Duodenal mucosa (tissue), 2 donors: ENCODE results near the gene ATG14.

ENCODE experiments used
- H3K27ac ChIP-seq: one replicate; pipeline ENCODE4 v1.7.0; 2013; ENCODE audit warnings: low read depth, low read length
- H3K27me3 ChIP-seq, 2 donors: one replicate each; pipeline ENCODE4 v1.7.0; 2013; ENCODE audit warnings: low read length in 2 of 2, control low read depth in 1 of 2; ENCODE audit not compliant: insufficient read depth in 2 of 2, control insufficient read depth in 1 of 2
- H3K36me3 ChIP-seq, 2 donors: one replicate each; pipeline ENCODE4 v1.7.0; 2013; ENCODE audit warnings: low read length in 2 of 2, control low read depth in 1 of 2; ENCODE audit not compliant: insufficient read depth in 2 of 2, control insufficient read depth in 1 of 2
- H3K4me1 ChIP-seq, 2 donors: one replicate each; pipeline ENCODE4 v1.7.0; 2013; ENCODE audit warnings: low read length in 2 of 2, control low read depth in 1 of 2; ENCODE audit not compliant: insufficient read depth in 2 of 2, control insufficient read depth in 1 of 2
- H3K4me3 ChIP-seq, 2 donors: one replicate each; pipeline ENCODE4 v1.7.0; 2013; ENCODE audit warnings: low read length in 2 of 2, low read depth in 1 of 2
- H3K9ac ChIP-seq, 2 donors: one replicate each; pipeline ENCODE4 v1.7.0; 2013; ENCODE audit warnings: low read length in 2 of 2, low read depth in 1 of 2
- H3K9me3 ChIP-seq, 2 donors: one replicate each; pipeline ENCODE4 v1.7.0; 2013; ENCODE audit warnings: low read length in 2 of 2, control low read depth in 1 of 2; ENCODE audit not compliant: control insufficient read depth in 1 of 2

ATG14 gene

DNA sequence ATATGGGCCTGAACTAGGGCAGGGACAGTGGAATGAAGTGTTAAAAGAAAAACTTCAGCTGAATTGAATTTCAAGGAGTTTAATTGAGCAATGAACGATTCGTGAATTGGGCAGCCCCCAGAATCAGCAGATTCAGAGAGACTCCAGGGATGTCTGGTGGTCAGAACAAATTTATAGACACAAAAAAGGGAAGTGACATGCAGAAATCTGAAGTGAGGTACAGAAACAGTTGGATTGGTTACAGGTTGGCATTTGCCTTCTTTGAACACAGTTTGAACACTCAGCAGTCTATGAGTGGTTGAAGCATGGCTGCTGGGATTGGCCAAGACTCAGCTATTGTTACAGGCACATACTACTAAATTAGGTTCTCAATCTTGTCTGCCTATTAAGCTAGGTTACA is 38.5 kb upstream of the ATG14 start:
- Histone ChIP-seq H3K9ac (no peak overlapping the region), H3K4me3 (no peak overlapping the region), H3K27me3 (no peaks in the 10 kb centered on the region), H3K27ac (no peak overlapping the region), H3K4me1 (peaks cover 16 to 27% of the 10 kb centered on the region in 2 donors), H3K9me3 (no peaks in the 10 kb centered on the region), H3K36me3 (no peaks in the 10 kb centered on the region)

DNA sequence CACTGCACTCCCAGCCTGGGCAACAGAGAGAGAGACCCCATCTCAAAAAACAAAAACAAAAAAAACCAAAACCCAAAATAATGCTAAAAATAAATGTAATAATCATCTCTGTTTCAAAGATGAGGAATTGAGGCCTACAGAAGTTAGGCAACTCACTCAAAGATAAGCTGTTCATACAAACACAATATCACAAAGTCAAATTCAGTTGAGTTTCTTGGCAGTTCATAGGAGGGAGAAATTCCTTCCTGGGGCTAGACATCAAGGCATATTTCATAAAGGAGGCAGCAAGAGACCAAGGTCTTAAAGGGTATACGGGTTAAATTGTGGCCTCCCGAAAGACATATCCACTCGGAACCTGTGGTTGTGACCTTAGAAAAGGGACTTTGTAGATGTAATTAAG is 37.5 kb upstream of the ATG14 start:
- Histone ChIP-seq H3K9ac (no peak overlapping the region), H3K27ac (no peak overlapping the region), H3K4me3 (no peak overlapping the region)

DNA sequence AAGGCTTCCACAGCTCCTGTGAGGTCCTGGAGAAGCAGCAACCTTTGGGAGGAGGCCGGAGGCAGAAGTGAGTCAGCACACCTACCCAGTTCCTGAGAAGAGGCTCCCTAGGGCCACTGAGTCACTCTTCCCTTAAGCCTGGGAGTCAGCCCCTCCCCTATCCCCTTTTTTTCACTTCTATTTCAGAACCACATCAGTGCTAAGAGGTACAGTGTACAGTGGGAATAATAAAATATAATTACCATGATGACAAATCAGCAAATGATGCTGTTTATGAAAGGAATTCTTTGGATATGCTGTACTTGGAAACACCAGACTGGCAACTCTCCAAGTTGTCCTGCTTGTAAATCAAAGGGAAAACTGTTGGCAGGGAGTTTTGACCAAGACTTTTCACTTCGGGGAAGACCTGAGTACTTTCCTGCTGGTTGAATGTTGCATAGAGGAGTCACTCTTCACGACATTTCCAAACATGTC is 36.5 kb upstream of the ATG14 start:
- no peaks in the 10 kb centered on the region for H3K9me3 ChIP-seq
- peaks cover 0 to 13% of the 10 kb centered on the region in 2 donors for H3K4me1 ChIP-seq
- no peak overlapping the region for H3K9ac ChIP-seq
- no peaks in the 10 kb centered on the region for H3K27me3 ChIP-seq
- no peak overlapping the region for H3K27ac ChIP-seq
- H3K4me3 ChIP-seq = no peak overlapping the region
- no peaks in the 10 kb centered on the region for H3K36me3 ChIP-seq

More for the DNA sequence above, 37.5 kb upstream of the ATG14 start:
- Histone ChIP-seq H3K36me3 (no peaks in the 10 kb centered on the region), H3K27me3 (no peaks in the 10 kb centered on the region), H3K9me3 (no peaks in the 10 kb centered on the region), H3K4me1 (peaks cover 6 to 19% of the 10 kb centered on the region in 2 donors)

DNA sequence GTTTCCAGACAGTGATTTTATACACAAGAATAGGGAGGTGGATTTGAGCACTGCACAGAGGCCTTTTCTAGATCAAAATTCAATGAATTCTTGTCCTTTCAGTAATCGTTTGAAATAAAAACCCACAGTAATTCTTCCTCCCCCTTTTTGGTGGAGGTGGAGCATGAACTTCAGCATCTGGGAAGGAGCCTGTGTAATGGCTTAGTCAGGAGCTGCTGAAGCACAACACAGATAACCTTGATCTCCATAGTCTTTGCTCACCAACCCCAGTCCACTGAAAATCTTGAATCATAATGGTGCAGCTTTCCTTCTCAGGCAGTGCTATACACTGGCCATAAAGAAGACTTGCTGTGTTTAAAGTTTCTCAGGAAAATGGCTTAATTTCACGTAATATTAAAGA is 35.2 kb upstream of the ATG14 start:
- no peak overlapping the region for H3K27ac ChIP-seq
- peaks cover 0 to 10% of the 10 kb centered on the region in 2 donors for H3K4me1 ChIP-seq
- H3K27me3 ChIP-seq = no peaks in the 10 kb centered on the region
- no peak overlapping the region for H3K9ac ChIP-seq
- H3K36me3 ChIP-seq = no peaks in the 10 kb centered on the region
- no peaks in the 10 kb centered on the region for H3K9me3 ChIP-seq
- no peak overlapping the region for H3K4me3 ChIP-seq

DNA sequence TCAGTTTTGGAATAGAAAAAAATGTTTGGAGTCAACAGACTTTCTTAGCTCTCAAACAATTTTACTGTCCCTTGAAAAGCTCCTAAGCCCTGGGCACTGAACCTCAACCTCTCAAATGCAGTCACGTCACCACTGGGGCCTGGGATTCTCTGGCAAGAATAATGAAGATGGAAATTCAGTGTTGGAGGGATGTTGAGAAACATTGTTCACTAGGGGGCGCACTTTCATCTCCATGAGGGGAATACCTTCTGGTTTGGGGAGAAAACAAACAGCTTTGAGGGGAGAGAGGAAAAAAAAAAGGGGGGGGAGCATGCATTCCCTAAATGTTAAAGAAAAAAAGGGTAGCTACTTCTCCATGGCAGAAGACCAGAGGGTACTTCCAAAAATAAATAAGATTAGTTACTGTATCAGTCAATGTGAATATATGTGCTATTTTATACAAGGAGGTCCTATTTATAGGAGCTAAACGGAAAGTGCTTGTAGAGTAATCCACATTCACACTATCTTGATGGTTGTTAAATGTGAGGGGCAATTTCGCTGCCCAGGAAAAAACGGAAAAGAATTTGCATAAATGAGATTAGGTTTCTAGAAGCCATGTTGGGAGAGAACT is 34.6 kb upstream of the ATG14 start:
- peaks cover 0 to 4% of the 10 kb centered on the region in 2 donors for H3K4me1 ChIP-seq
- no peaks in the 10 kb centered on the region for H3K36me3 ChIP-seq
- no peaks in the 10 kb centered on the region for H3K9me3 ChIP-seq
- no peak overlapping the region for H3K27ac ChIP-seq
- no peak overlapping the region for H3K4me3 ChIP-seq
- H3K9ac ChIP-seq = no peak overlapping the region
- H3K27me3 ChIP-seq = no peaks in the 10 kb centered on the region

DNA sequence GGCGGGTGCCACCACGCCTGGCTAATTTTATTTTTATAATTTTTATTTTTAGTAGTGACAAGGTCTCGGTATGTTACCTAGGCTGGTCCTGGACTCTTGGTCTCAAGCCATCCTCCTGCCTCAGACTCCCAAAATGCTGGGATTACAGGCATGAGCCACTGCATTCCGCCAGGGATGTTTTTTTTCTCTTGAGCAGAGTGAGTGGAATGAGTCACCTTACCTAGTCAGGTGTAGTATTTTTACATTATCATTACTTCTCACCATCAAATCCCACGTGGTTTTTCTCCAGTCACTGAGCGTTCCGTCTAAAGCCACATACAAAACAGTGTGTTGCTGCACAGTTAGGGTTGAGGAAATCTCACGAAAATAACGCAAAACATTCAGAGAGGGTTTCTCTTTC is 29.7 kb upstream of the ATG14 start:
- H3K4me3 ChIP-seq = no peak overlapping the region
- peaks cover 0 to 2% of the 10 kb centered on the region in 2 donors for H3K4me1 ChIP-seq
- no peaks in the 10 kb centered on the region for H3K36me3 ChIP-seq
- H3K27me3 ChIP-seq = no peaks in the 10 kb centered on the region
- no peaks in the 10 kb centered on the region for H3K9me3 ChIP-seq
- H3K27ac ChIP-seq = no peak overlapping the region
- H3K9ac ChIP-seq = no peak overlapping the region

DNA sequence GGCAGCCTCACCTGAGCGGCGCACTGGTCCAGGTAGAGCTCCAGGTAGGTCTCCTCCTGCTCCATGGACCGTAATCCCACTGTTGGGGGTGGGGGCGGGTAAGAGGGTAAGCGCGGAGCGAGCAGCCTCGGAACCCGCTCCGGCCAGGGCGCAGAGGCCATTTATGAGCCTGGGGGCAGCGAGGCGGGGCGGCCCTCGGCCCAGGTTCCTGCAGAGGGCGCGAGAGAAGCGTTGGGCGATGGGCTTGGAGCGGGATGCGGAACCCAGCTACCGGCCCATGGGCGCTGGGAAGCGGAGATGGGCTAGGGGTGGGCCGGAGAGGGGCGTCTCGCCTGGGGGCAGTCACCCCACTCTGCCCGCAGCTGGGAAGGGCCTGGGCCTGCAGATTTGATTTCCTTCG is 28.8 kb upstream of the ATG14 start, which contains the start of gene TBPL2:
TBPL2 (minus strand) TSS at position 232 of the 400 bp plus-strand sequence; CDS start at position 65, 167 bp downstream.
- Histone ChIP-seq H3K36me3 (no peaks in the 10 kb centered on the region), H3K4me3 (no peak within 1 kb of the TSS), H3K9me3 (no peaks in the 10 kb centered on the region), H3K9ac (no peak within 1 kb of the TSS), H3K27ac (no peak within 1 kb of the TSS), H3K27me3 (no peaks in the 10 kb centered on the region), H3K4me1 (peaks cover 0 to 5% of the 10 kb centered on the region in 2 donors)

DNA sequence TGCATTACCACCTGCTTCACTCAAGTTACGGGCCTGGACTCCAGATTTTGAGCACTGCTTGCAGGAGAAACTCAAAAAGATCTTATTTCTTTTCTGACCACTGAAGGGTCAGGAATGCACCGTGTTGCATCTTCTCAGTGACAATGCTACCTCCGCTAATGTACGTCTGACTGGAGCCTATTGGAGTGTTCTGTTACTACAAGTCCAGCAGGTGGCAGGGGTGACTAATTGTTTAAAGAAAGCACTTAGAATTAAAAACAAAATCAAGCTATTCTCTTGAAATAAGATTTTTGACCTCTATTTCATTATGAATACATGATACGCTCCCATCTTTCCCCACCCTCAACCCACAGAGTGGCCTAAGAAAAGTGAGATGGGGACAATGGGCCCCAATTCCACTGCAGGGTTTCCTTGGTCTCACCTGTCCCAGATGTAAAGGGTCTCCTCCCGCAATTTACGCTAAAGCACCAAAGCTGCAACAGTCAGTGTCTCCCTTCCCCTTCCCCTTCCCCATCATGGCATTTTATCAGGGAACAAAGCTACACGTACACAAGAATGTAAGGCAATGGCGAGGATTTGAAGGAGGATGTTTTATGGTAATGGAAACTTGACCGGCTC is 26.5 kb upstream of the ATG14 start:
- H3K9ac ChIP-seq = no peak overlapping the region
- H3K9me3 ChIP-seq = no peaks in the 10 kb centered on the region
- no peak overlapping the region for H3K27ac ChIP-seq
- H3K4me3 ChIP-seq = no peak overlapping the region
- no peaks in the 10 kb centered on the region for H3K36me3 ChIP-seq
- peaks cover 0 to 11% of the 10 kb centered on the region in 2 donors for H3K4me1 ChIP-seq
- no peaks in the 10 kb centered on the region for H3K27me3 ChIP-seq

DNA sequence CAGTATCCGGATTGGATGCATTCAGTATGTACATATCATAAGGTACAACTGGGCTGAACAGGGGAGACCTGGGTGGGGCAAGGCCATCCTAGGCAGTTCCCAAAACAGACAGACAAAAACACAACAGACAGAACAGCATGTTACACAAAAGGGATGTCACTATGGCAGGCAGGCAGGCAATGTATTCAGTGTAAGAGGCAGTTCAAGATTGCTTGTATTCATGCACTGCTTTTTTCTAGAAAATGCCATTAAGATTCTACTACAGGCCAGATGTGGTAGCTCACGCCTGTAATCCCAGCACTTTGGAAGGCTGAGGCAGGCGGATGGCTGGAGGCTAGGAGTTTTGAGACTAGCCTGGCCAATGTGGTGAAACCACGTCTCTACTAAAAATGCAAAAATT is 25.3 kb upstream of the ATG14 start:
- Histone ChIP-seq H3K4me3 (no peak overlapping the region), H3K27ac (no peak overlapping the region), H3K27me3 (no peaks in the 10 kb centered on the region), H3K9me3 (no peaks in the 10 kb centered on the region), H3K4me1 (peaks cover 0 to 11% of the 10 kb centered on the region in 2 donors), H3K9ac (no peak overlapping the region), H3K36me3 (no peaks in the 10 kb centered on the region)

DNA sequence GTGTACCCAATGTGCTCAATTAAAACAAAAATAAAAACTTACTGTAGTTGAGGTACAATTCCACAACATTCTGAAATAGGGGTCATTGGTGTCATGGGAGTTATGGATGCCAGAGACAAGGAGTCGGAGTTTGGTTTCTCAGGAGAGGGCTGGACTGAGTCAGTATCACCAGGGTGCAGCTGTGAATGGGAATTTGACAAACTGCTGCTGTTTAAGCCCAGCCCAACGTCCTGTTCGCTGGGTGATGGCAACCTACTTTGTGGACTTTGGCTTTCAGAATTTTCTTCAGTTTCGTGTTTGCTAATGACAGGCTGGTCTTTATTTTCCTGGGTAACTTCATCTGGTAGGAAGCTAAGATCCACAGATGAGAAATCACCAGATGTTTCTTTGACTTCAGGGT is 24.9 kb upstream of the ATG14 start:
- no peak overlapping the region for H3K9ac ChIP-seq
- no peak overlapping the region for H3K4me3 ChIP-seq
- no peak overlapping the region for H3K27ac ChIP-seq
- H3K27me3 ChIP-seq = no peaks in the 10 kb centered on the region
- H3K4me1 ChIP-seq = peaks cover 0 to 11% of the 10 kb centered on the region in 2 donors
- no peaks in the 10 kb centered on the region for H3K9me3 ChIP-seq
- H3K36me3 ChIP-seq = no peaks in the 10 kb centered on the region
